Natural killer cell treated with Interleukin-12 subunit alpha and Interleukin-12 subunit beta and Interleukin-15 and Interleukin-18, amount 100 ng/mL, for 72 hours (primary cell): ENCODE results near the gene MPC2. TPM values are rescaled to one million over a fixed set of nuclear protein-coding genes. Genes with fewer than 3 reads are reported as not detected.
"Not testable (repeated sequence)": the region's sequence is repeated elsewhere in the genome, so short reads cannot be mapped to it uniquely, and the experiment has no call there.

Experiments used
- ATAC-seq, 2 donors: fragments of 150-1000 bp; cut with Tn5 transposase in 1 of 2; sonication (Bioruptor Pico), chemical (Tn5 transposase) in 1 of 2; 2 replicates each; pipeline ENCODE4 v1.10.0; 2021
- DNase-seq: peaks from one replicate; pipeline ENCODE4 v3.0.0; 2022; ENCODE audit warnings: low spot score
- H3K27ac Mint-ChIP-seq, 2 donors: 1 replicate in 1 of 2; 2 replicates in 1 of 2; pipeline ENCODE4 v1.8.0; 2022; ENCODE audit warnings: mixed read lengths in 2 of 2, mild to moderate bottlenecking in 1 of 2, moderate library complexity in 1 of 2
- H3K27me3 Mint-ChIP-seq, 2 donors: 1 replicate in 1 of 2; 2 replicates in 1 of 2; pipeline ENCODE4 v1.8.0; 2022; ENCODE audit warnings: mixed read lengths in 2 of 2
- H3K36me3 Mint-ChIP-seq: one replicate; pipeline ENCODE4 v1.8.0; 2022; ENCODE audit warnings: mixed read lengths
- H3K4me1 Mint-ChIP-seq, 2 donors: 1 replicate in 1 of 2; 2 replicates in 1 of 2; pipeline ENCODE4 v1.8.0; 2022; ENCODE audit warnings: low read depth in 2 of 2, mixed read lengths in 2 of 2, mild to moderate bottlenecking in 1 of 2
- H3K4me3 Mint-ChIP-seq: one replicate; pipeline ENCODE4 v1.8.0; 2022; ENCODE audit warnings: mixed read lengths
- H3K9me3 Mint-ChIP-seq: 2 replicates; pipeline ENCODE4 v1.8.0; 2022; ENCODE audit warnings: mixed read lengths
- total RNA-seq, 2 donors: library from RNA; stranded (reverse); gene quantifications; one replicate each; pipeline ENCODE4 v1.2.3, GENCODE V29; 2022

Gene MPC2
- total RNA-seq, 2 donors from 2014 or later: 24.9 to 37.1 TPM

GRCh38 chr1:167909691-167910180 lies 27.1 kb downstream of the MPC2 start:
- Mint-ChIP-seq H3K27me3 (peaks cover 8 to 11% of the 10 kb centered on the region in 2 donors), H3K4me1 (peaks cover 0 to 4% of the 10 kb centered on the region in 2 donors), H3K36me3 (peaks cover 5% of the 10 kb centered on the region), H3K4me3 (no peak overlapping the region), H3K27ac (no peak overlapping the region), H3K9me3 (peaks cover 6% of the 10 kb centered on the region)
- DNase-seq (no peak), ATAC-seq (no peak)

GRCh38 chr1:167905671-167906070 lies 31.2 kb downstream of the MPC2 start:
- H3K36me3 Mint-ChIP-seq: peaks cover 5% of the 10 kb centered on the region
- DNase-seq (no peak), ATAC-seq (no peak)
- H3K27ac Mint-ChIP-seq: no peak overlapping the region
- peaks cover 6% of the 10 kb centered on the region for H3K9me3 Mint-ChIP-seq
- peaks cover 0 to 4% of the 10 kb centered on the region in 2 donors for H3K4me1 Mint-ChIP-seq
- H3K27me3 Mint-ChIP-seq: peaks cover 6 to 8% of the 10 kb centered on the region in 2 donors
- H3K4me3 Mint-ChIP-seq: no peak overlapping the region

- ATAC-seq (no peak), DNase-seq (no peak)
- H3K27me3 Mint-ChIP-seq: peaks cover 5 to 6% of the 10 kb centered on the region in 2 donors
- H3K4me3 Mint-ChIP-seq: no peak overlapping the region
- peaks cover 0 to 3% of the 10 kb centered on the region in 2 donors for H3K4me1 Mint-ChIP-seq
- peaks cover 2% of the 10 kb centered on the region for H3K36me3 Mint-ChIP-seq
- H3K9me3 Mint-ChIP-seq: peaks cover 3% of the 10 kb centered on the region
- H3K27ac Mint-ChIP-seq: no peak overlapping the region
Observed at GRCh38 chr1:167905182-167905581, 31.7 kb downstream of the MPC2 start.

GRCh38 chr1:167904652-167905130 lies 32.2 kb downstream of the MPC2 start:
- Mint-ChIP-seq H3K36me3 (no peaks in the 10 kb centered on the region), H3K27me3 (peaks cover 3 to 6% of the 10 kb centered on the region in 2 donors), H3K4me1 (no peaks in the 10 kb centered on the region), H3K4me3 (no peak overlapping the region), H3K9me3 (no peaks in the 10 kb centered on the region), H3K27ac (no peak overlapping the region)
- ATAC-seq: no peak
- no peak for DNase-seq

- peaks cover 0 to 2% of the 10 kb centered on the region in 2 donors for H3K27me3 Mint-ChIP-seq
- DNase-seq (no peak), ATAC-seq (no peak)
- H3K36me3 Mint-ChIP-seq: no peaks in the 10 kb centered on the region
- no peak overlapping the region for H3K4me3 Mint-ChIP-seq
- no peak overlapping the region for H3K27ac Mint-ChIP-seq
- no peaks in the 10 kb centered on the region for H3K9me3 Mint-ChIP-seq
- H3K4me1 Mint-ChIP-seq: peaks cover 0 to 5% of the 10 kb centered on the region in 2 donors
Observed at GRCh38 chr1:167900907-167901306, 36.0 kb downstream of the MPC2 start.

GRCh38 chr1:167899253-167899681 lies 37.6 kb downstream of the MPC2 start:
- no peak overlapping the region for H3K27ac Mint-ChIP-seq
- ATAC-seq: no peak
- H3K4me1 Mint-ChIP-seq: peaks cover 0 to 5% of the 10 kb centered on the region in 2 donors
- H3K36me3 Mint-ChIP-seq: no peaks in the 10 kb centered on the region
- peaks cover 0 to 7% of the 10 kb centered on the region in 2 donors for H3K27me3 Mint-ChIP-seq
- H3K9me3 Mint-ChIP-seq: no peaks in the 10 kb centered on the region
- no peak overlapping the region for H3K4me3 Mint-ChIP-seq
- DNase-seq: no peak

GRCh38 chr1:167898578-167899222 lies 38.2 kb downstream of the MPC2 start:
- peaks cover 0 to 7% of the 10 kb centered on the region in 2 donors for H3K27me3 Mint-ChIP-seq
- no peaks in the 10 kb centered on the region for H3K9me3 Mint-ChIP-seq
- peaks cover 0 to 5% of the 10 kb centered on the region in 2 donors for H3K4me1 Mint-ChIP-seq
- ATAC-seq (no peak), DNase-seq (no peak)
- H3K4me3 Mint-ChIP-seq: no peak overlapping the region
- no peak overlapping the region for H3K27ac Mint-ChIP-seq
- H3K36me3 Mint-ChIP-seq: no peaks in the 10 kb centered on the region

GRCh38 chr1:167893798-167894197 lies 43.1 kb downstream of the MPC2 start:
- H3K9me3 Mint-ChIP-seq: no peaks in the 10 kb centered on the region
- peak in 1 of 2 donors; percentile 40 for ATAC-seq

GRCh38 chr1:167890400-167890799 lies 46.5 kb downstream of the MPC2 start:
- peaks cover 5 to 6% of the 10 kb centered on the region in 2 donors for H3K27me3 Mint-ChIP-seq
- ATAC-seq: no peak
- H3K4me1 Mint-ChIP-seq: no peaks in the 10 kb centered on the region
- peaks cover 3% of the 10 kb centered on the region for H3K9me3 Mint-ChIP-seq
- DNase-seq: no peak
- H3K4me3 Mint-ChIP-seq: no peak overlapping the region
- no peaks in the 10 kb centered on the region for H3K36me3 Mint-ChIP-seq
- no peak overlapping the region for H3K27ac Mint-ChIP-seq

More at GRCh38 chr1:167893798-167894197, 43.1 kb downstream of the MPC2 start:
- Mint-ChIP-seq H3K27me3 (peaks cover 2 to 12% of the 10 kb centered on the region in 2 donors), H3K36me3 (no peaks in the 10 kb centered on the region), H3K4me1 (peaks cover 0 to under 1% of the 10 kb centered on the region in 2 donors), H3K4me3 (no peak overlapping the region), H3K27ac (no peak overlapping the region)
- DNase-seq: no peak

- not testable (repeated sequence) for DNase-seq, H3K4me3 Mint-ChIP-seq, H3K9me3 Mint-ChIP-seq, H3K27ac Mint-ChIP-seq, ATAC-seq, H3K36me3 Mint-ChIP-seq, H3K4me1 Mint-ChIP-seq
- H3K27me3 Mint-ChIP-seq: peaks cover 12 to 13% of the 10 kb centered on the region in 2 donors
Observed at GRCh38 chr1:167887187-167887586, 49.7 kb downstream of the MPC2 start.

- no peak for ATAC-seq
- peaks cover 10 to 13% of the 10 kb centered on the region in 2 donors for H3K27me3 Mint-ChIP-seq
- DNase-seq: no peak
- peaks cover 3% of the 10 kb centered on the region for H3K9me3 Mint-ChIP-seq
- H3K4me3 Mint-ChIP-seq: no peak overlapping the region
- H3K27ac Mint-ChIP-seq: no peak overlapping the region
- H3K4me1 Mint-ChIP-seq: no peaks in the 10 kb centered on the region
- no peaks in the 10 kb centered on the region for H3K36me3 Mint-ChIP-seq
Observed at GRCh38 chr1:167882376-167882775, 54.5 kb downstream of the MPC2 start.

GRCh38 chr1:167881786-167882185 lies 55.1 kb downstream of the MPC2 start:
- ATAC-seq (no peak), DNase-seq (no peak)
- Mint-ChIP-seq H3K9me3 (peaks cover 3% of the 10 kb centered on the region), H3K27me3 (peaks cover 10 to 13% of the 10 kb centered on the region in 2 donors), H3K4me3 (no peak overlapping the region), H3K4me1 (no peaks in the 10 kb centered on the region), H3K27ac (no peak overlapping the region), H3K36me3 (no peaks in the 10 kb centered on the region)

- Mint-ChIP-seq H3K27me3 (peaks cover 7 to 13% of the 10 kb centered on the region in 2 donors), H3K36me3 (no peaks in the 10 kb centered on the region), H3K27ac (no peak overlapping the region), H3K4me3 (no peak overlapping the region), H3K9me3 (no peaks in the 10 kb centered on the region), H3K4me1 (no peaks in the 10 kb centered on the region)
- DNase-seq (no peak), ATAC-seq (no peak)
Observed at GRCh38 chr1:167881069-167881468, 55.8 kb downstream of the MPC2 start.

GRCh38 chr1:167880580-167881021 lies 56.3 kb downstream of the MPC2 start:
- Mint-ChIP-seq H3K4me1 (no peaks in the 10 kb centered on the region), H3K27me3 (peaks cover 7 to 13% of the 10 kb centered on the region in 2 donors), H3K4me3 (no peak overlapping the region), H3K9me3 (no peaks in the 10 kb centered on the region), H3K27ac (no peak overlapping the region), H3K36me3 (no peaks in the 10 kb centered on the region)
- DNase-seq (no peak), ATAC-seq (no peak)
